ENCODE data around the gene CFL2. TPM values are rescaled to one million over a fixed set of nuclear protein-coding genes. Genes with fewer than 3 reads are reported as not detected.

The CFL2 gene
- total RNA-seq, 2 experiments from 2014 or later, result 36.4 to 37.9 TPM

GRCh38 chr14:34673702-34674101 is 40.7 kb downstream of the CFL2 start:
- intact Hi-C loops (cut with DNase I, micrococcal nuclease), result loop anchor here (2.0 kb wide), 2 partner anchors 739 to 749 kb away; no protein-coding TSS in a partner anchor
- POLR2A ChIA-PET, result no interaction called here
- H3K27ac ChIP-seq (ENCODE audit: low read depth in 1 of 2, low read length in 2 of 2), result no peak overlapping the region

GRCh38 chr14:34671716-34672115 is 42.7 kb downstream of the CFL2 start:
- H3K27me3 ChIP-seq (ENCODE audit: control insufficient read depth in 1 of 2, insufficient read depth in 2 of 2, low read length in 2 of 2), result no peaks in the 10 kb centered on the region
- intact Hi-C loops (cut with DNase I, micrococcal nuclease), result loop anchor here (1.0 to 2.0 kb wide), 3 partner anchors 52 to 751 kb away; no protein-coding TSS in a partner anchor
- ChIA-PET POLR2A (no interaction called here), CTCF (interaction anchor here (4.8 kb wide), 1 partner anchor 51 kb away, joined by 37 read pairs; no protein-coding TSS in a partner anchor)
- H3K27ac ChIP-seq (ENCODE audit: low read depth in 1 of 2, low read length in 2 of 2), result no peak overlapping the region
- Mint-ChIP-seq H3K4me1 (ENCODE audit: low read depth) (no peaks in the 10 kb centered on the region), H3K4me3 (no peak overlapping the region), H3K27ac (no peak overlapping the region), H3K27me3 (no peaks in the 10 kb centered on the region), H3K36me3 (ENCODE audit: low read depth) (no peaks in the 10 kb centered on the region), H3K9me3 (no peaks in the 10 kb centered on the region)
- H3K4me3 ChIP-seq (ENCODE audit: low read length), result no peak overlapping the region
- ATAC-seq (ENCODE audit: poor library complexity) (no peak), DNase-seq (no peak)
- no peaks in the 10 kb centered on the region for H3K36me3 ChIP-seq (ENCODE audit: insufficient read depth, low read length)
- no peak for TF ChIP-seq CTCF (IDR thresholded peaks at IDR 0.05)
- peaks cover 5% of the 10 kb centered on the region for H3K4me1 ChIP-seq (ENCODE audit: insufficient read depth, low read length)
- no peaks in the 10 kb centered on the region for H3K9me3 ChIP-seq (ENCODE audit: control insufficient read depth in 1 of 2, insufficient read depth in 1 of 2, low read length in 2 of 2)

More at GRCh38 chr14:34673702-34674101, 40.7 kb downstream of the CFL2 start:
- Histone ChIP-seq H3K27me3 (ENCODE audit: control insufficient read depth in 1 of 2, insufficient read depth in 2 of 2, low read length in 2 of 2) (no peaks in the 10 kb centered on the region), H3K36me3 (ENCODE audit: insufficient read depth, low read length) (no peaks in the 10 kb centered on the region), H3K4me3 (ENCODE audit: low read length) (no peak overlapping the region), H3K9me3 (ENCODE audit: control insufficient read depth in 1 of 2, insufficient read depth in 1 of 2, low read length in 2 of 2) (no peaks in the 10 kb centered on the region), H3K4me1 (ENCODE audit: insufficient read depth, low read length) (no peaks in the 10 kb centered on the region)
- no peak overlapping the region for H3K27ac Mint-ChIP-seq
- no peak for TF ChIP-seq CTCF (IDR thresholded peaks at IDR 0.05)
- H3K4me1 Mint-ChIP-seq (ENCODE audit: low read depth), result no peaks in the 10 kb centered on the region
- ATAC-seq (ENCODE audit: poor library complexity), result no peak
- CTCF ChIA-PET, result interaction anchor here (1.2 to 4.8 kb wide), 3 partner anchors 49 to 59 kb away, joined by 3 to 37 read pairs (median 4); no protein-coding TSS in a partner anchor
- no peaks in the 10 kb centered on the region for H3K9me3 Mint-ChIP-seq
- no peaks in the 10 kb centered on the region for H3K27me3 Mint-ChIP-seq
- DNase-seq, result no peak
- no peak overlapping the region for H3K4me3 Mint-ChIP-seq
- no peaks in the 10 kb centered on the region for H3K36me3 Mint-ChIP-seq (ENCODE audit: low read depth)

GRCh38 chr14:34668111-34668510 is 46.3 kb downstream of the CFL2 start:
- no peaks in the 10 kb centered on the region for H3K36me3 Mint-ChIP-seq (ENCODE audit: low read depth)
- H3K27me3 Mint-ChIP-seq, result no peaks in the 10 kb centered on the region
- no peak overlapping the region for H3K4me3 Mint-ChIP-seq
- no peaks in the 10 kb centered on the region for H3K9me3 Mint-ChIP-seq
- CTCF ChIA-PET, result no interaction called here
- H3K4me3 ChIP-seq (ENCODE audit: low read length), result no peak overlapping the region
- POLR2A ChIA-PET, result no interaction called here
- no peaks in the 10 kb centered on the region for H3K36me3 ChIP-seq (ENCODE audit: insufficient read depth, low read length)
- H3K9me3 ChIP-seq (ENCODE audit: control insufficient read depth in 1 of 2, insufficient read depth in 1 of 2, low read length in 2 of 2), result no peaks in the 10 kb centered on the region
- ATAC-seq (ENCODE audit: poor library complexity), result no peak
- H3K4me1 ChIP-seq (ENCODE audit: insufficient read depth, low read length), result peaks cover 13% of the 10 kb centered on the region
- H3K27ac ChIP-seq (ENCODE audit: low read depth in 1 of 2, low read length in 2 of 2), result no peak overlapping the region
- peaks cover 13% of the 10 kb centered on the region for H3K4me1 Mint-ChIP-seq (ENCODE audit: low read depth)
- no peak for DNase-seq
- intact Hi-C loops (cut with DNase I, micrococcal nuclease), result no loop called here
- no peak overlapping the region for H3K27ac Mint-ChIP-seq
- no peak for TF ChIP-seq CTCF (IDR thresholded peaks at IDR 0.05)
- no peaks in the 10 kb centered on the region for H3K27me3 ChIP-seq (ENCODE audit: control insufficient read depth in 1 of 2, insufficient read depth in 2 of 2, low read length in 2 of 2)

All from CD4-positive, alpha-beta T cell (primary cell).